ENCODE results near the gene EHD4. TPM values are rescaled to one million over a fixed set of nuclear protein-coding genes. Genes with fewer than 3 reads are reported as not detected.

EHD4 gene
- total RNA-seq, 2 donors from 2014 or later, result 18.4 to 22.6 TPM

- no peaks in the 10 kb centered on the region for H3K27me3 ChIP-seq (replicated peaks; ENCODE audit: insufficient read depth)
- intact Hi-C loops (cut with DNase I), result no loop called here
- no peaks in the 10 kb centered on the region for H3K4me1 ChIP-seq (replicated peaks)
- H3K9me3 ChIP-seq, result no peaks in the 10 kb centered on the region
- no peaks in the 10 kb centered on the region for H3K36me3 ChIP-seq
- TF ChIP-seq POLR2AphosphoS5 (IDR thresholded peaks at IDR 0.05), result no peak
- TF ChIP-seq CTCF (IDR thresholded peaks at IDR 0.05), result no peak
- no peak for TF ChIP-seq POLR2A (IDR thresholded peaks at IDR 0.05)
- 76% methylated on average over 5 of the region's 5 CpGs for WGBS
- no peak overlapping the region for H3K27ac ChIP-seq
- no peak overlapping the region for H3K4me3 ChIP-seq
- DNase-seq (ENCODE audit: low spot score), result no peak
Observed at GRCh38 chr15:41979493-41980266, 7.3 kb upstream of the EHD4 start.

GRCh38 chr15:41978534-41978933 lies 6.2 kb upstream of the EHD4 start:
- 88% methylated on average over 4 of the region's 4 CpGs for WGBS
- Histone ChIP-seq H3K27me3 (replicated peaks; ENCODE audit: insufficient read depth) (no peaks in the 10 kb centered on the region), H3K27ac (no peak overlapping the region), H3K4me3 (no peak overlapping the region), H3K9me3 (no peaks in the 10 kb centered on the region), H3K4me1 (replicated peaks) (no peaks in the 10 kb centered on the region), H3K36me3 (no peaks in the 10 kb centered on the region)
- DNase-seq (ENCODE audit: low spot score), result no peak
- intact Hi-C loops (cut with DNase I), result no loop called here
- no peak for TF ChIP-seq POLR2AphosphoS5 (IDR thresholded peaks at IDR 0.05)
- TF ChIP-seq CTCF (IDR thresholded peaks at IDR 0.05), result no peak
- TF ChIP-seq POLR2A (IDR thresholded peaks at IDR 0.05), result no peak

GRCh38 chr15:41977757-41978383 lies 5.5 kb upstream of the EHD4 start:
- Histone ChIP-seq H3K27ac (no peak overlapping the region), H3K36me3 (no peaks in the 10 kb centered on the region), H3K27me3 (replicated peaks; ENCODE audit: insufficient read depth) (no peaks in the 10 kb centered on the region), H3K4me3 (no peak overlapping the region), H3K9me3 (no peaks in the 10 kb centered on the region), H3K4me1 (replicated peaks) (no peaks in the 10 kb centered on the region)
- no peak for TF ChIP-seq POLR2AphosphoS5 (IDR thresholded peaks at IDR 0.05)
- no peak for TF ChIP-seq POLR2A (IDR thresholded peaks at IDR 0.05)
- no peak for TF ChIP-seq CTCF (IDR thresholded peaks at IDR 0.05)
- intact Hi-C loops (cut with DNase I), result no loop called here
- DNase-seq (ENCODE audit: low spot score), result no peak
- 82% methylated on average over 6 of the region's 6 CpGs for WGBS

GRCh38 chr15:41975669-41976068 lies 3.3 kb upstream of the EHD4 start:
- WGBS, result 70% methylated on average over 2 of the region's 2 CpGs

More at GRCh38 chr15:41975669-41976068, 3.3 kb upstream of the EHD4 start:
- Histone ChIP-seq H3K36me3 (no peaks in the 10 kb centered on the region), H3K4me1 (replicated peaks) (no peaks in the 10 kb centered on the region), H3K4me3 (no peak overlapping the region), H3K27me3 (replicated peaks; ENCODE audit: insufficient read depth) (no peaks in the 10 kb centered on the region), H3K9me3 (no peaks in the 10 kb centered on the region), H3K27ac (no peak overlapping the region)
- DNase-seq (ENCODE audit: low spot score), result no peak
- TF ChIP-seq POLR2A (IDR thresholded peaks at IDR 0.05), result no peak
- TF ChIP-seq POLR2AphosphoS5 (IDR thresholded peaks at IDR 0.05), result no peak
- no peak for TF ChIP-seq CTCF (IDR thresholded peaks at IDR 0.05)
- intact Hi-C loops (cut with DNase I), result no loop called here
